ENCODE measurements around the gene FZD1.
A peak's percentile ranks its signal among the peaks of the same experiment; 100 is the strongest.

FZD1 gene

GRCh38 chr7:91243591-91244301, 20.5 kb upstream of the FZD1 start:
- DNase-seq (ENCODE audit: low read depth): peak; percentile 65
- no peak for TF ChIP-seq CTCF (conservative IDR thresholded peaks at IDR 0.05; ENCODE audit: low read depth, low read length)
- H3K4me3 ChIP-seq (ENCODE audit: low read depth, low read length): no peak overlapping the region

GRCh38 chr7:91247500-91247899, 16.7 kb upstream of the FZD1 start:
- no peak for DNase-seq (ENCODE audit: low read depth)
- H3K4me3 ChIP-seq (ENCODE audit: low read depth, low read length): no peak overlapping the region
- peak; percentile 14 for TF ChIP-seq CTCF (conservative IDR thresholded peaks at IDR 0.05; ENCODE audit: low read depth, low read length)

- H3K4me3 ChIP-seq (ENCODE audit: low read depth, low read length): no peak overlapping the region
- no peak for TF ChIP-seq CTCF (conservative IDR thresholded peaks at IDR 0.05; ENCODE audit: low read depth, low read length)
- no peak for DNase-seq (ENCODE audit: low read depth)
Measured at GRCh38 chr7:91248996-91249395, 15.2 kb upstream of the FZD1 start.

- TF ChIP-seq CTCF (conservative IDR thresholded peaks at IDR 0.05; ENCODE audit: low read depth, low read length): no peak
- no peak overlapping the region for H3K4me3 ChIP-seq (ENCODE audit: low read depth, low read length)
- peak; percentile 73 for DNase-seq (ENCODE audit: low read depth)
Measured at GRCh38 chr7:91249506-91250233, 14.6 kb upstream of the FZD1 start.

- DNase-seq (ENCODE audit: low read depth): no peak
- TF ChIP-seq CTCF (conservative IDR thresholded peaks at IDR 0.05; ENCODE audit: low read depth, low read length): no peak
- H3K4me3 ChIP-seq (ENCODE audit: low read depth, low read length): no peak overlapping the region
Measured at GRCh38 chr7:91250706-91251105, 13.5 kb upstream of the FZD1 start.

GRCh38 chr7:91251877-91252276, 12.4 kb upstream of the FZD1 start:
- DNase-seq (ENCODE audit: low read depth): no peak
- no peak for TF ChIP-seq CTCF (conservative IDR thresholded peaks at IDR 0.05; ENCODE audit: low read depth, low read length)
- H3K4me3 ChIP-seq (ENCODE audit: low read depth, low read length): no peak overlapping the region
